ENCODE measurements around the gene SPECC1L.

DNA sequence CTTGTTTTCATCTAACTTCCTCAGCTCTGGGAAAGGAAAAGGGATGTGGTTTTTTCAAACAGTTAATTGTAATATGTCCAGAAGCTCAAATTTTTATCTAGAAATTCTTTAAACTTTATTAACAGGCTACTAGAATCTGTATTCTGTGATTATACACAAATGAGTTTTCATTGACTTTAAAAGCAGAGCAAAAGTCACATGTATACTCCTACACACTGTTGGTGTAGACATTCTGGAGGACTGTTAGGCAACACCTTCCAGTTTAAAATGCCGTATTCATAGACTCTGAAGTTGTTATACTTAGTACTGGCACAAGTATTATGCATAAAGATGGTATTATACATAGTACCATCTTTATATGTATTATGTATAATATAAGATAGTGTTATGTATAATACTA, 64.9 kb downstream of the SPECC1L start:
- TF ChIP-seq, protein P1, sequence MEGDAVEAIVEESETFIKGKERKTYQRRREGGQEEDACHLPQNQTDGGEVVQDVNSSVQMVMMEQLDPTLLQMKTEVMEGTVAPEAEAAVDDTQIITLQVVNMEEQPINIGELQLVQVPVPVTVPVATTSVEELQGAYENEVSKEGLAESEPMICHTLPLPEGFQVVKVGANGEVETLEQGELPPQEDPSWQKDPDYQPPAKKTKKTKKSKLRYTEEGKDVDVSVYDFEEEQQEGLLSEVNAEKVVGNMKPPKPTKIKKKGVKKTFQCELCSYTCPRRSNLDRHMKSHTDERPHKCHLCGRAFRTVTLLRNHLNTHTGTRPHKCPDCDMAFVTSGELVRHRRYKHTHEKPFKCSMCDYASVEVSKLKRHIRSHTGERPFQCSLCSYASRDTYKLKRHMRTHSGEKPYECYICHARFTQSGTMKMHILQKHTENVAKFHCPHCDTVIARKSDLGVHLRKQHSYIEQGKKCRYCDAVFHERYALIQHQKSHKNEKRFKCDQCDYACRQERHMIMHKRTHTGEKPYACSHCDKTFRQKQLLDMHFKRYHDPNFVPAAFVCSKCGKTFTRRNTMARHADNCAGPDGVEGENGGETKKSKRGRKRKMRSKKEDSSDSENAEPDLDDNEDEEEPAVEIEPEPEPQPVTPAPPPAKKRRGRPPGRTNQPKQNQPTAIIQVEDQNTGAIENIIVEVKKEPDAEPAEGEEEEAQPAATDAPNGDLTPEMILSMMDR (IDR thresholded peaks at IDR 0.05) = no peak
- TF ChIP-seq POLR2A (IDR thresholded peaks at IDR 0.05) (no peak), EP300 (IDR thresholded peaks at IDR 0.05) (no peak)
